NCI-H526 treated with DMSO at 0.1 percent for 48 hours (cell line): ENCODE data around the gene ANKEF1.
"Not testable (repeated sequence)": the region's sequence is repeated elsewhere in the genome, so short reads cannot be mapped to it uniquely, and the experiment has no call there.

Experiments
- DNase-seq: peaks from one replicate; lab custom pipeline; 2025; lab: John Stamatoyannopoulos, UW

The ANKEF1 gene

GRCh38 chr20:10034717-10035571 is at the start of gene ANKEF1:
Gene ANKEF1 (plus strand): TSS chr20:10034987. CDS start chr20:10038302, 3,315 bp downstream.
- DNase-seq = peak; percentile 92

- DNase-seq = no peak
Measured at GRCh38 chr20:9985281-9985680, 49.5 kb upstream of the ANKEF1 start.

GRCh38 chr20:9985773-9986172 is 49.0 kb upstream of the ANKEF1 start:
- no peak for DNase-seq

- no peak for DNase-seq
Measured at GRCh38 chr20:9989066-9989724, 45.6 kb upstream of the ANKEF1 start.

- DNase-seq = no peak
Measured at GRCh38 chr20:9993137-9993536, 41.6 kb upstream of the ANKEF1 start.

GRCh38 chr20:9994676-9995075 is 40.1 kb upstream of the ANKEF1 start:
- no peak for DNase-seq

- DNase-seq = no peak
Measured at GRCh38 chr20:9995510-9996272, 39.1 kb upstream of the ANKEF1 start.

- DNase-seq = no peak
Measured at GRCh38 chr20:9996944-9997343, 37.8 kb upstream of the ANKEF1 start.

- no peak for DNase-seq
Measured at GRCh38 chr20:9999645-10000044, 35.1 kb upstream of the ANKEF1 start.

GRCh38 chr20:10002866-10003265 is 31.9 kb upstream of the ANKEF1 start:
- DNase-seq = no peak

- DNase-seq = no peak
Measured at GRCh38 chr20:10004900-10005299, 29.9 kb upstream of the ANKEF1 start.

- no peak for DNase-seq
Measured at GRCh38 chr20:10005885-10006284, 28.9 kb upstream of the ANKEF1 start.

- DNase-seq = no peak
Measured at GRCh38 chr20:10006447-10007090, 28.2 kb upstream of the ANKEF1 start.

- no peak for DNase-seq
Measured at GRCh38 chr20:10007158-10007557, 27.6 kb upstream of the ANKEF1 start.

- DNase-seq = no peak
Measured at GRCh38 chr20:10007747-10008146, 27.0 kb upstream of the ANKEF1 start.

- DNase-seq = no peak
Measured at GRCh38 chr20:10012464-10012863, 22.3 kb upstream of the ANKEF1 start.

- no peak for DNase-seq
Measured at GRCh38 chr20:10014431-10014830, 20.4 kb upstream of the ANKEF1 start.

GRCh38 chr20:10020937-10021336 is 13.8 kb upstream of the ANKEF1 start:
- DNase-seq = no peak

GRCh38 chr20:10022625-10023024 is 12.2 kb upstream of the ANKEF1 start:
- DNase-seq = no peak

- no peak for DNase-seq
Measured at GRCh38 chr20:10023911-10024310, 10.9 kb upstream of the ANKEF1 start.

GRCh38 chr20:10031451-10032215 is 3.2 kb upstream of the ANKEF1 start:
- not testable (repeated sequence) for DNase-seq
